ENCODE data around the gene DNAH9. TPM values are rescaled to one million over a fixed set of nuclear protein-coding genes. Genes with fewer than 3 reads are reported as not detected.

Gene DNAH9, protein sequence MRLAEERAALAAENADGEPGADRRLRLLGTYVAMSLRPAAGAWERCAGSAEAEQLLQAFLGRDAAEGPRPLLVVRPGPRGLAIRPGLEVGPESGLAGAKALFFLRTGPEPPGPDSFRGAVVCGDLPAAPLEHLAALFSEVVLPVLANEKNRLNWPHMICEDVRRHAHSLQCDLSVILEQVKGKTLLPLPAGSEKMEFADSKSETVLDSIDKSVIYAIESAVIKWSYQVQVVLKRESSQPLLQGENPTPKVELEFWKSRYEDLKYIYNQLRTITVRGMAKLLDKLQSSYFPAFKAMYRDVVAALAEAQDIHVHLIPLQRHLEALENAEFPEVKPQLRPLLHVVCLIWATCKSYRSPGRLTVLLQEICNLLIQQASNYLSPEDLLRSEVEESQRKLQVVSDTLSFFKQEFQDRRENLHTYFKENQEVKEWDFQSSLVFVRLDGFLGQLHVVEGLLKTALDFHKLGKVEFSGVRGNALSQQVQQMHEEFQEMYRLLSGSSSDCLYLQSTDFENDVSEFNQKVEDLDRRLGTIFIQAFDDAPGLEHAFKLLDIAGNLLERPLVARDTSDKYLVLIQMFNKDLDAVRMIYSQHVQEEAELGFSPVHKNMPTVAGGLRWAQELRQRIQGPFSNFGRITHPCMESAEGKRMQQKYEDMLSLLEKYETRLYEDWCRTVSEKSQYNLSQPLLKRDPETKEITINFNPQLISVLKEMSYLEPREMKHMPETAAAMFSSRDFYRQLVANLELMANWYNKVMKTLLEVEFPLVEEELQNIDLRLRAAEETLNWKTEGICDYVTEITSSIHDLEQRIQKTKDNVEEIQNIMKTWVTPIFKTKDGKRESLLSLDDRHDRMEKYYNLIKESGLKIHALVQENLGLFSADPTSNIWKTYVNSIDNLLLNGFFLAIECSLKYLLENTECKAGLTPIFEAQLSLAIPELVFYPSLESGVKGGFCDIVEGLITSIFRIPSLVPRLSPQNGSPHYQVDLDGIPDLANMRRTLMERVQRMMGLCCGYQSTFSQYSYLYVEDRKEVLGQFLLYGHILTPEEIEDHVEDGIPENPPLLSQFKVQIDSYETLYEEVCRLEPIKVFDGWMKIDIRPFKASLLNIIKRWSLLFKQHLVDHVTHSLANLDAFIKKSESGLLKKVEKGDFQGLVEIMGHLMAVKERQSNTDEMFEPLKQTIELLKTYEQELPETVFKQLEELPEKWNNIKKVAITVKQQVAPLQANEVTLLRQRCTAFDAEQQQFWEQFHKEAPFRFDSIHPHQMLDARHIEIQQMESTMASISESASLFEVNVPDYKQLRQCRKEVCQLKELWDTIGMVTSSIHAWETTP (N-terminal part only)
- total RNA-seq, result under 0.01 and 0.07 TPM in 2 replicates

DNA sequence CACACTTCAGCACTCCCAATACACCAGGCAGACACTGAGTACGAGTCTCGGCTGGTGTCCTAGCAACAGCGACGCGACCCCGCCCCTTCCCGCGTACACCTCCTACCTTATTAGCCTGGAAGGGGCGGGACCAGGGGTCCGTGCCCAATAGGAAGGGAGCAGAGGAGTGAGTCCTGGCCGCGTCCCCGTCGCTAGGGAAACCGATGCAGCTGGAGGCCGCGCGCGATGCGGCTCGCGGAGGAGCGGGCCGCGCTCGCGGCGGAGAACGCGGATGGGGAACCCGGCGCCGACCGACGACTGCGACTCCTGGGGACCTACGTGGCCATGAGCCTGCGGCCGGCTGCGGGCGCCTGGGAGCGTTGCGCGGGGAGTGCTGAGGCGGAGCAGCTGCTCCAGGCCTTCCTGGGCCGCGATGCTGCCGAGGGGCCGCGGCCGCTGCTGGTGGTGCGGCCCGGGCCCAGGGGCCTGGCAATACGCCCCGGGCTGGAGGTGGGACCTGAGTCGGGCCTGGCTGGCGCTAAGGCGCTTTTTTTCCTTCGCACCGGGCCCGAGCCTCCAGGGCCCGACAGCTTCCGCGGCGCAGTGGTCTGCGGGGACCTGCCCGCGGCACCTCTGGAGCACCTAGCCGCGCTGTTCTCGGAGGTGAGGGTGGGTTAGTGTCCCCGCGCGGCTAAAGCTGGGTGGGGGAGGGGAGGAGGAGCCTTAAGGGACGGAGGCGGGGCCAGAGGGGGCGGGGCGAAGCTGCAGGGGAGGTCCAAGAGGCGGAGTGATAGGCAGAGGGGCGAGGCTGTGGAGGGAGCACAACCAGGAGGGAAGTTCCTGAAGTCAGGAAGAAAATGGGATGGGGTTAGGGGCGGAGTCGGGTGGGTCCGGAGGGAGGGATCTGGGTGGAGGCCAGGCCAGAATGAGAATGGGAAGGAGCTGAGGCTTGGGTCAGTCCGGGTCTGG, at the start of gene DNAH9:
Gene DNAH9, plus strand, starts transcription at position 197 of the 948 bp plus-strand sequence. Its CDS starts 29 bp downstream, at position 226.

DNA sequence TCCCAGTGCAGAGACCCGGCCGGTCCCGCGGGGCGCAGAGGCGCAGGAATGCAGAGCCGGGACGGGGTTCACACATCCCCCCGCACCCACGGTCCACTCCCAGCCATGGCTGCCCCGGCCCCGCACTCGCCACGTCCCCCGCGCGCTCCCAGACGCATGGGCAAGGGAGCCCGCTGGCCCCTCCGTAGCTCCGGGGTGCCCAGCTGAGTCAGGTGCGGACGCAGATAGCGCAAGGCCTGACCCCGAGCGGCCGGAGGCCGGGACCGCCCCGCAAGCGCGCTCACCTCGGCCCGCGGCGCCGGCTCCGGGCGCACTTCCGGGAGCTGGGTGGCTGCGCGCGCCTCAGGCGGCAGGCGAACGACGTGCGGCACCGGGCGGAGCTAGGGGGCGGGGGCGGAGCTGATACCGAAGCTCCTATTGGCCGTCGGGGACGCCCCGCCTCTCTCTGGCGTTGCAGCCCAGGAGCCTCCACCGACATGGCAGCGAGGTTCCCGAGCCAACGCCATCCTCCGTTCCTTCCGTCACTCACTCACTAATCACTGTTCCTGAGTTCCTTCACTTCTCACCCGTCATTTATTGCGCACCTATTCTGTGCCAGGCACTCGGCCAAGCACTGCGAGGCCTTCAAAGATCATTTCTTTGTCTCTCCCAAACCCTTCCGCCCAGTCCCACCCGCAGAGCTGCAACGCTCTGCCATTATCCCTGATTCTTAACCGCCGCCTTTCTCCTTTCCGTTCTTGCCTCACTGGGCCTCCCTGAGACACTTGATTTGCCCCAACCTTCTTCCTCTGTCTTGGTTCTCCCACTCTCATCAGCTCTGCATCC, 399.1 kb downstream of the DNAH9 start, which contains the start of gene ZNF18:
Gene ZNF18, minus strand, starts transcription at position 329 of the 825 bp plus-strand sequence. CDS start 4,646 bp downstream, outside the sequence.

